OCI-LY7 (cell line): ENCODE data around the gene IQGAP3.

Experiments used
- EZH2phosphoT487 ChIP-seq: fragments of 200-600 bp; sonication (generic); IDR thresholded peaks from 2 replicates; pipeline ENCODE4 v1.6.1; 2018; ENCODE audit warnings: low read depth, borderline replicate concordance, mild to moderate bottlenecking, mixed run types, antibody characterized with exemption, low read length, moderate library complexity, mixed read lengths
- TF ChIP-seq, protein P1 (sequence below): fragments of 200-600 bp; sonication (generic); conservative IDR thresholded peaks from 2 replicates; pipeline ENCODE4 v1.5.1; 2014; ENCODE audit warnings: mild to moderate bottlenecking, antibody characterized with exemption, low read length, moderate library complexity, mixed read lengths

DNA sequence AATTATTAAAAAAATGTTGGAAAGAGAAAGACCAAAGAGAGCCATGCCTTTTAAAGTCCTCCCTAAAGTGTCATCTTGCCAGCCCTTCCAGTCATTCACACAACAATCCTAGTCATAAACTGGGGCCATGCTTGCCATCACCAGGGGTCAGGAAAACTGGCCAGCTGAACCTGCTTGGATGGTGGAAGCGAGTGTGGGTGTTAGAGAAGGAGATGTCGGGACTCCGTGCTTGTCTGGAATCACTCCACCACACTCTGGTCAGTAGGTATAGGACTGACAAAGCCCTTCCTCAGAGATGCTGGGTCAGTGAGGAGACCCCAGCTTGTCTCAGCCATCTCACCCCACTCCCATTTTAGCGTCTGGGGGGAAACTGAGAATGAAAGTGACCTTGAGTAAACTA lies 43.6 kb upstream of the IQGAP3 start:
- TF ChIP-seq, protein P1, sequence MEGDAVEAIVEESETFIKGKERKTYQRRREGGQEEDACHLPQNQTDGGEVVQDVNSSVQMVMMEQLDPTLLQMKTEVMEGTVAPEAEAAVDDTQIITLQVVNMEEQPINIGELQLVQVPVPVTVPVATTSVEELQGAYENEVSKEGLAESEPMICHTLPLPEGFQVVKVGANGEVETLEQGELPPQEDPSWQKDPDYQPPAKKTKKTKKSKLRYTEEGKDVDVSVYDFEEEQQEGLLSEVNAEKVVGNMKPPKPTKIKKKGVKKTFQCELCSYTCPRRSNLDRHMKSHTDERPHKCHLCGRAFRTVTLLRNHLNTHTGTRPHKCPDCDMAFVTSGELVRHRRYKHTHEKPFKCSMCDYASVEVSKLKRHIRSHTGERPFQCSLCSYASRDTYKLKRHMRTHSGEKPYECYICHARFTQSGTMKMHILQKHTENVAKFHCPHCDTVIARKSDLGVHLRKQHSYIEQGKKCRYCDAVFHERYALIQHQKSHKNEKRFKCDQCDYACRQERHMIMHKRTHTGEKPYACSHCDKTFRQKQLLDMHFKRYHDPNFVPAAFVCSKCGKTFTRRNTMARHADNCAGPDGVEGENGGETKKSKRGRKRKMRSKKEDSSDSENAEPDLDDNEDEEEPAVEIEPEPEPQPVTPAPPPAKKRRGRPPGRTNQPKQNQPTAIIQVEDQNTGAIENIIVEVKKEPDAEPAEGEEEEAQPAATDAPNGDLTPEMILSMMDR, result no peak
- TF ChIP-seq EZH2phosphoT487, result no peak
